Activated CD4-positive, alpha-beta T cell treated with anti-CD3 and anti-CD28 coated beads, Interleukin-2, Interleukin-6, amounts not matched to agents 100 ng/mL and 50 ng/mL, durations not matched to agents 16 hours and 8 hours (primary cell): ENCODE results near the gene PRKCE.

Experiments used
- DNase-seq: peaks from one replicate; pipeline ENCODE4 v3.0.0-alpha.2; 2020

Gene PRKCE

DNA sequence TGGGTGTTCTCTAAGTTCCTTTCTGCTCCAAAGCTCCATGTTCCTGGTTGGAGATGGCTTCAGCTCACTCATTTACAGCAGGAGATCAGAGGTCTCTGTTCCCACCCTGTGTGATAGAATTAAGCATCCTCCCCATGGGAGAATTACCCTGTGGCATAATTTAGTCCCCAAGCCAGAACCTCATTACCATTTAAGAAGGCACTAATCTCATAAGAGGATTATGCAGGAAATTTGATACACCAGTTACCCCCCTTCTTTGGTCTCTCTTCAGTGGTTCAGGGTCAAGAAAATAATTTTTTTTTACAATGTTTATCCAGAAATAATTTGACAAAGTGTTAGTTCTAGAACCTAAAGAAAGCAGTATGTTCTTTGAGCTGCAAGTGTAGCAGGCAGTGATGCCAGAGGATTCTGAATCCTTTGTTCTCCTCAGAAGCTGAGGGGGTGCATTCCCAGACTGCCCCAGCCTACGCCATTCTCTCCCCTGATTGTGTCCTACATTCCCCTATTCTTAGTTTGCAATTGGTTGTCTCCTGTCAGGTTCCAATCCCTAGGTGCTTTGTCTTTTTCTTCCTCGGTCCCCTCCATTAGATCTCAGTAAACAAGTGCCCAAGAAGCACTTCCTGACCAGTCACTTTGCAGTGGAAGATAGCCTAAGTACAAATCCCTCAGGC is 163.6 kb downstream of the PRKCE start:
- no peak for DNase-seq

DNA sequence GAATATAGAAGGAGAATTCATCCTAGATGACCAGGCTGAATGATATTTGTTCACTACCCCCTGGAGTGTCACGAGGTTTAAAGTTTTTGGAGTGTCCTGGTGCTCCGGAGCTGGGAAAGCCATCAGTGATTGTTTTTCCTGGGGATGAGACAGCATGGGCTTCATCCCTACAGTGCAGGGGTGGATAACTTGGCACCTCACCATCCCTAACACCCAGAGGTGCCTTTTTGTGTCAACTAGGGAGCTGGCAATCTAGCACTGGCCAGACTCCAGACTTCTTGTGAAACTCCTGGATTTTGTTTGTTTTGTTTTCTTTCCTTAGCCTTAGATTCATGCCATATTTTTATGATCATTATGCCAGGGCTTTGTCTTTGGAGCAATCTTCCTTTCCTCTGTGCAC is 164.8 kb downstream of the PRKCE start:
- DNase-seq = no peak

- DNase-seq = no peak
Observed at GRCh38 chr2:45818591-45818990, 167.1 kb downstream of the PRKCE start.

- no peak for DNase-seq
Observed at GRCh38 chr2:45820048-45820447, 168.6 kb downstream of the PRKCE start.

DNA sequence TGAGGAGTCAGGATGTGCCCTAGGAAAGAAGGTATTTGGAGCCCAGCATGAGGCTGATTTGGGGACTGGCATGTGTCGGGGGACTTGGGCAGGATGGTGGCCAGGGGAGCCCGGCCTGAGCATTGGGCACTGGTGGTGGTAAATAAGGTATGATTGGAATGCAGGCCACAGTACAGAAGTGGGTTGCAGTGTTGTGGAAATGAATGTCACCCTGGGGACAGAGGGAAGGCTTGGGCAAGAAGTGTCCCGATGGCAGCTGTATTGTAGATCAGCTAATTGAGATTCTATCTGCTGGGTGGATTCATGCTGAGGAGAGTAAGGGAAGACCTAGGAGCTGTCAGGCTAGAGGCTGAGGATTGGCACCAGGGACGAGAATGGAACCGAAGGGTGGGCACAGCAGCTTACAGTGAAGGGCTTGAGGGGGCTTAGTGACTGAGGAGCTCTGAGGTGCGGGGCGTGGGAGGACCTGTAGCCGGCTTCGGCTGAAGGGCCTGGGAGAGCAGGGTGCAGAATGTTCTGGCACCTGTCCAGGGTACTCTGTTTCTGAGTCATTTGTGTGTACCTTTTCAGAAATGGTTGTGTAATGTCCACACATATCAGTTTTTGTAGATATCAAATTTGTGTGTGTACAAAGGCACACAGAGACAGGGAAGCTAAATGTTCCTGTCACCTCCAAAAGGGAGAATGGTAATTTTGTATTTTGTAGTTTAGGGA is 170.2 kb downstream of the PRKCE start:
- no peak for DNase-seq

DNA sequence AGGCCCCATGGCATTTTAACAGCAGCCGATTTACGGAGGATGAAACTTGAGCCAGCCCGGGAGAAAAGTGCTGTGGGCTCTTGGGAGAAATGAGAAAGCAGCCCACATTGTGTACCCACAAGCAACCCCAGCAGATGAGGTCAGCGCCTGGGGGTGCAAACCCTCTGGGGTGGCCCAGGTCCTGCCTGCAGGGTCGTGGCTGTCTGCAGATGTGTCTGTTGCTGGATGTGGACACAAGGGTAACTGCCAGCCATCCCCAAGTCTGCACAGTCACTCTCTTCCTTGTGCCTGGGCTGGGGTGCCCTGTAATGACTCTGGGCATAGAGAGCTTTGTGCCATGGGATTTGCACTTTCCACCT is 170.8 kb downstream of the PRKCE start:
- DNase-seq = no peak

DNA sequence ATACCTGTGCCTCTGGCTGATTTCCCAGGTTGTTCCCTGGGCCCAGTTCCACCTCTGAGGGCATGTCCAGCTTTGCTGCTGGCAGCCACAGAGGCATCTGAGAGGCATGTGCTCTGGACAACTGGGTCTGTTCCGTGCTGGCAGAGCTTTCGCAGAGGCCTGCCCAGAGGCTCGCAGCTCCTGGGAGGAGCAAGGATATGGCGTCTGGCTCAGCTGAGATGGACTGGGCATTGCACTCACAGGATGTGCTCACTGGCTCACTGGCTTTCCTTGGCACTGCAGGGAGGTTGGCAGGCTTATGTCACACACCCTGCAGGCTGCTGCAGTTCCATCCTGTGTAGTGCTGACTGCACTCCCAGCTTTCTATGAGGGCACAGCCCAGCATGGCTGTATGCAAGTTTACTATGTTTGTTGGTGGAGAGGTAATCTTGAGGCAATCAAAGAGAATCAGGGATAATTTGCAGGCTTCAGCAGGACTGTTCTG is 172.3 kb downstream of the PRKCE start:
- no peak for DNase-seq

- no peak for DNase-seq
Observed at GRCh38 chr2:45825001-45825651, 173.7 kb downstream of the PRKCE start.

GRCh38 chr2:45826460-45826859 is 175.0 kb downstream of the PRKCE start:
- no peak for DNase-seq

GRCh38 chr2:45826884-45827635 is 175.6 kb downstream of the PRKCE start:
- DNase-seq = no peak

DNA sequence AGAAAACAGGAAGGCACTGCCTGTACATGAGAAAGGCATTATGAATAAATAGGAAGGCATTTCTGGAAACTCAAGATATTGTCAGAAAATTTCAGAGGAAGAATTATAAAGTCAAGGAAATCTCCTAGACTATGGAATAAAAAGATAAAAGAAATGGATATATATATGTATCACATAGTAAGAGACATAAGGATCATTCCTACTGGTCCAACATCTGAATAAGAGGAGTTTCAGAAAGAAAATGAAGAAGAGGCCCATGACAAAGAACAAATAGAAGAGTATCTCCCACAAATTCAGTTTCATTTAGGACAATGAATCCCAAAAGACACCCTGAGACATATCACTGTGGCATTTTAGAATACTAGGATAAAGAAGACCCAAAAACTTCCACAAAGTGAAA is 178.8 kb downstream of the PRKCE start:
- DNase-seq = no peak

- DNase-seq = no peak
Observed at GRCh38 chr2:45833301-45833967, 182.0 kb downstream of the PRKCE start.

GRCh38 chr2:45833968-45834344 is 182.5 kb downstream of the PRKCE start:
- DNase-seq = no peak

GRCh38 chr2:45834372-45834771 is 182.9 kb downstream of the PRKCE start:
- no peak for DNase-seq

- no peak for DNase-seq
Observed at GRCh38 chr2:45834858-45835257, 183.4 kb downstream of the PRKCE start.

GRCh38 chr2:45836316-45836715 is 184.8 kb downstream of the PRKCE start:
- no peak for DNase-seq

GRCh38 chr2:45836740-45837139 is 185.3 kb downstream of the PRKCE start:
- DNase-seq = no peak

DNA sequence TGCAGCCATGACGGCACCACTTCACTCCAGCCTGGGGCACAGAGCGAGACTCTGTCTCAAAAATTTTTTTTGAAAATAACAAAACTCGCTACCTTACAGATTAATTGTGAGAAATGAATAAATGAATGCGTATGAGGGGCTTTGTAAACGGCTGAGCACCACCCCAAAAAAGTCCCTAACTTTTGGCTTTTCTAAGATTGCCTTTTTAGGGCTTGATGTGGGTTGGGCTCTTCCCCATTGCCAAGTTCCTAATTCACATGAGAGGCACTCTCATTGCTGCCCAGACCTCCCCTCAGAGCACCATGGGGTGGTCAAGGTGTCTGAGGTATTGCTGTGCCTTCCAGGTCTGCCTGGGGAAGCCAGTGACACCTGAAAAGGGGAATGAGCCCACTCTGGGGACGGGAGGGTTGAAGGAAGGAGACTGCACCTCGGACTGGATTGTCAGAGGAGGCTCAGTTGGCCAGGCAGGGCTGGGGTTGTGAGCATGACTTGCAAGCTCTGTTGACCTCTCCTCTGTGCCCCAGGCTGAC is 186.4 kb downstream of the PRKCE start:
- no peak for DNase-seq

GRCh38 chr2:45839508-45840251 is 188.2 kb downstream of the PRKCE start:
- no peak for DNase-seq

DNA sequence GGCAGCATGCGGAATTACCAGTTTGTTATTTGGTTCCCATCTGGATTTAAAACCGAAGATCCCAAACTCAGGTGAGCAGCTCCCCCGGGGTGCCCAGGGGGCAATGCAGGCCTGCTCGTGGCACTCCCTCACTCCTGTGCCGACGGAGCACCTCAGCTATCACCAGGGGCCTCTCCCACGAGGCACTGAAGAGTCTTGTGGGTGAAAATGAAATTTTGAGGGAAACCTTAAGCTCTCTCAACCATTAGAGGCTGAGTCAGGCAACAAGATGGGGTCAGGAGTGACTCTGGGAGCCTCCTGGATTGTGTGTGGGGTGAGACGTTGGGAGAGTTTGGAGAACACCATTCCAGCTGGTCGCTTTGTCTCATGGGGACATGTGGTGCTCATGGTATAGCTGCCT is 189.0 kb downstream of the PRKCE start:
- no peak for DNase-seq

- no peak for DNase-seq
Observed at GRCh38 chr2:45841752-45842407, 190.4 kb downstream of the PRKCE start.
